GM12874 (cell line): ENCODE data around the gene CBFA2T3.

Experiments used
- CTCF ChIP-seq: IDR thresholded peaks from 2 replicates; pipeline ENCODE4 v1.5.1; 2011; ENCODE audit warnings: low read depth, mild to moderate bottlenecking, control low read depth, low read length, moderate library complexity; ENCODE audit not compliant: insufficient read depth

The CBFA2T3 gene

GRCh38 chr16:89003831-89004208, 26.8 kb upstream of the CBFA2T3 start:
- TF ChIP-seq CTCF = no peak

- no peak for TF ChIP-seq CTCF
These were observed 26.1 kb upstream of the CBFA2T3 start for GRCh38 chr16:89002851-89003830.

- TF ChIP-seq CTCF = no peak
These were observed 24.4 kb upstream of the CBFA2T3 start for GRCh38 chr16:89001117-89002027.

- TF ChIP-seq CTCF = no peak
These were observed 23.4 kb upstream of the CBFA2T3 start for GRCh38 chr16:89000207-89000959.

GRCh38 chr16:88999457-89000206, 22.6 kb upstream of the CBFA2T3 start:
- no peak for TF ChIP-seq CTCF

GRCh38 chr16:88995746-88996535, 18.9 kb upstream of the CBFA2T3 start:
- no peak for TF ChIP-seq CTCF
